ENCODE measurements around the gene MAP2K6.

- no peak for TF ChIP-seq CTCF (IDR thresholded peaks at IDR 0.05; ENCODE audit: poor library complexity)
- TF ChIP-seq EZH2phosphoT487 (IDR thresholded peaks at IDR 0.05; ENCODE audit: low read depth, severe bottlenecking, unreplicated experiment): no peak
Measured at GRCh38 chr17:69451416-69452394, 37.2 kb downstream of the MAP2K6 start.

Data from hepatocyte (in vitro differentiated cells).